GM23338 (cell line): ENCODE data around the gene ANO6.

Experiments
- CREB1 ChIP-seq: fragments of 250-450 bp; sonication (Bioruptor Pico); IDR thresholded peaks from 2 replicates; pipeline ENCODE4 v1.5.0; 2020; ENCODE audit warnings: low read depth, mild to moderate bottlenecking, moderate library complexity
- EZH2 ChIP-seq: fragments of 200-600 bp; sonication (generic); IDR thresholded peaks from one replicate; pipeline ENCODE4 v1.8.0; 2017; ENCODE audit warnings: antibody characterized with exemption, mild to moderate bottlenecking, low read depth; ENCODE audit not compliant: unreplicated experiment
- EZH2phosphoT487 ChIP-seq: fragments of 200-600 bp; sonication (generic); IDR thresholded peaks from one replicate; pipeline ENCODE4 v1.8.1; 2018; ENCODE audit warnings: antibody characterized with exemption; ENCODE audit not compliant: unreplicated experiment
- JUNB ChIP-seq: IDR thresholded peaks from one replicate; pipeline ENCODE4 v1.6.1; 2016; ENCODE audit warnings: antibody characterized with exemption; ENCODE audit not compliant: unreplicated experiment
- POLR2AphosphoS5 ChIP-seq: IDR thresholded peaks from 2 replicates; pipeline ENCODE4 v1.6.1; 2016; ENCODE audit warnings: antibody characterized with exemption, low read depth
- STAT1 ChIP-seq: IDR thresholded peaks from one replicate; pipeline ENCODE4 v1.6.1; 2016; ENCODE audit warnings: antibody characterized with exemption; ENCODE audit not compliant: unreplicated experiment
- ZNF114 ChIP-seq: fragments of 250-450 bp; sonication (Bioruptor Pico); IDR thresholded peaks from 2 replicates; pipeline ENCODE4 v1.5.0; 2020; ENCODE audit warnings: mild to moderate bottlenecking, moderate library complexity
- ZNF331 ChIP-seq: fragments of 250-450 bp; sonication (Bioruptor Pico); IDR thresholded peaks from 2 replicates; pipeline ENCODE4 v1.5.0; 2020; ENCODE audit warnings: low read depth, mild to moderate bottlenecking, moderate library complexity
- TF ChIP-seq, protein P1 (sequence below), 2 experiments: fragments of 200-600 bp in 1 of 2; sonication (generic) in 1 of 2; conservative IDR thresholded peaks; 2 replicates each; pipeline versions ENCODE4 v1.5.1 to v1.6.1; 2016 to 2017; ENCODE audit warnings: antibody characterized with exemption in 2 of 2, low read depth in 2 of 2, mild to moderate bottlenecking in 2 of 2, moderate library complexity in 1 of 2
- TF ChIP-seq, protein P2 (sequence below): IDR thresholded peaks from one replicate; pipeline ENCODE4 v1.6.1; 2018; ENCODE audit warnings: antibody characterized with exemption; ENCODE audit not compliant: unreplicated experiment
- TF ChIP-seq, protein P3 (sequence below): fragments of 250-450 bp; sonication (Bioruptor Pico); IDR thresholded peaks from 2 replicates; pipeline ENCODE4 v1.5.0; 2020; ENCODE audit warnings: mild to moderate bottlenecking, moderate library complexity
- TF ChIP-seq, protein P4 (sequence below): IDR thresholded peaks from 2 replicates; pipeline ENCODE4 v1.6.1; 2016; ENCODE audit warnings: antibody characterized with exemption

DNA sequence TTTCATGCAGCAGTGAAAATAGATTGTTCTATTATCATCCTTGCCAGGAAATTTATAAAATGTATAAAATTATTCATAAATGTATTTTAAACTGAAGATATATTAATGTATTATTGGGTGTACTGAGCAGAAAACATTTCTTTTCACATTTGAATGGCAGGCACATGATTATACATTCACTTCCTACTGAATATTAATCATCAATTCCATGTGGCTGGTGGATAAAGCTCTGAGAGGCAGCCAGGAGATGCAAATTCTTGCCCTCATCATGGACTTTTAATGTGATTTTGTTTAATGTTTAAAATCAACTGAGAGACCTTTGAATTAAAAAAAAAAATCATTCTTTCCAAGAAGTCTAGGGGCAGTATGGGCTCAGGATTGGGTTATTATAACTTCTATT, 40.8 kb downstream of the ANO6 start:
- TF ChIP-seq, protein P1, sequence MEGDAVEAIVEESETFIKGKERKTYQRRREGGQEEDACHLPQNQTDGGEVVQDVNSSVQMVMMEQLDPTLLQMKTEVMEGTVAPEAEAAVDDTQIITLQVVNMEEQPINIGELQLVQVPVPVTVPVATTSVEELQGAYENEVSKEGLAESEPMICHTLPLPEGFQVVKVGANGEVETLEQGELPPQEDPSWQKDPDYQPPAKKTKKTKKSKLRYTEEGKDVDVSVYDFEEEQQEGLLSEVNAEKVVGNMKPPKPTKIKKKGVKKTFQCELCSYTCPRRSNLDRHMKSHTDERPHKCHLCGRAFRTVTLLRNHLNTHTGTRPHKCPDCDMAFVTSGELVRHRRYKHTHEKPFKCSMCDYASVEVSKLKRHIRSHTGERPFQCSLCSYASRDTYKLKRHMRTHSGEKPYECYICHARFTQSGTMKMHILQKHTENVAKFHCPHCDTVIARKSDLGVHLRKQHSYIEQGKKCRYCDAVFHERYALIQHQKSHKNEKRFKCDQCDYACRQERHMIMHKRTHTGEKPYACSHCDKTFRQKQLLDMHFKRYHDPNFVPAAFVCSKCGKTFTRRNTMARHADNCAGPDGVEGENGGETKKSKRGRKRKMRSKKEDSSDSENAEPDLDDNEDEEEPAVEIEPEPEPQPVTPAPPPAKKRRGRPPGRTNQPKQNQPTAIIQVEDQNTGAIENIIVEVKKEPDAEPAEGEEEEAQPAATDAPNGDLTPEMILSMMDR (conservative IDR thresholded peaks at IDR 0.05; ENCODE audit: low read depth in 2 of 2): no peak
- TF ChIP-seq EZH2 (no peak), POLR2AphosphoS5 (no peak), JUNB (no peak), EZH2phosphoT487 (no peak), ZNF331 (CRISPR knock-in tag) (no peak), STAT1 (no peak), CREB1 (CRISPR knock-in tag) (no peak), ZNF114 (CRISPR knock-in tag) (no peak)
- TF ChIP-seq, protein P2, sequence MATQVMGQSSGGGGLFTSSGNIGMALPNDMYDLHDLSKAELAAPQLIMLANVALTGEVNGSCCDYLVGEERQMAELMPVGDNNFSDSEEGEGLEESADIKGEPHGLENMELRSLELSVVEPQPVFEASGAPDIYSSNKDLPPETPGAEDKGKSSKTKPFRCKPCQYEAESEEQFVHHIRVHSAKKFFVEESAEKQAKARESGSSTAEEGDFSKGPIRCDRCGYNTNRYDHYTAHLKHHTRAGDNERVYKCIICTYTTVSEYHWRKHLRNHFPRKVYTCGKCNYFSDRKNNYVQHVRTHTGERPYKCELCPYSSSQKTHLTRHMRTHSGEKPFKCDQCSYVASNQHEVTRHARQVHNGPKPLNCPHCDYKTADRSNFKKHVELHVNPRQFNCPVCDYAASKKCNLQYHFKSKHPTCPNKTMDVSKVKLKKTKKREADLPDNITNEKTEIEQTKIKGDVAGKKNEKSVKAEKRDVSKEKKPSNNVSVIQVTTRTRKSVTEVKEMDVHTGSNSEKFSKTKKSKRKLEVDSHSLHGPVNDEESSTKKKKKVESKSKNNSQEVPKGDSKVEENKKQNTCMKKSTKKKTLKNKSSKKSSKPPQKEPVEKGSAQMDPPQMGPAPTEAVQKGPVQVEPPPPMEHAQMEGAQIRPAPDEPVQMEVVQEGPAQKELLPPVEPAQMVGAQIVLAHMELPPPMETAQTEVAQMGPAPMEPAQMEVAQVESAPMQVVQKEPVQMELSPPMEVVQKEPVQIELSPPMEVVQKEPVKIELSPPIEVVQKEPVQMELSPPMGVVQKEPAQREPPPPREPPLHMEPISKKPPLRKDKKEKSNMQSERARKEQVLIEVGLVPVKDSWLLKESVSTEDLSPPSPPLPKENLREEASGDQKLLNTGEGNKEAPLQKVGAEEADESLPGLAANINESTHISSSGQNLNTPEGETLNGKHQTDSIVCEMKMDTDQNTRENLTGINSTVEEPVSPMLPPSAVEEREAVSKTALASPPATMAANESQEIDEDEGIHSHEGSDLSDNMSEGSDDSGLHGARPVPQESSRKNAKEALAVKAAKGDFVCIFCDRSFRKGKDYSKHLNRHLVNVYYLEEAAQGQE: no peak
- TF ChIP-seq, protein P3, sequence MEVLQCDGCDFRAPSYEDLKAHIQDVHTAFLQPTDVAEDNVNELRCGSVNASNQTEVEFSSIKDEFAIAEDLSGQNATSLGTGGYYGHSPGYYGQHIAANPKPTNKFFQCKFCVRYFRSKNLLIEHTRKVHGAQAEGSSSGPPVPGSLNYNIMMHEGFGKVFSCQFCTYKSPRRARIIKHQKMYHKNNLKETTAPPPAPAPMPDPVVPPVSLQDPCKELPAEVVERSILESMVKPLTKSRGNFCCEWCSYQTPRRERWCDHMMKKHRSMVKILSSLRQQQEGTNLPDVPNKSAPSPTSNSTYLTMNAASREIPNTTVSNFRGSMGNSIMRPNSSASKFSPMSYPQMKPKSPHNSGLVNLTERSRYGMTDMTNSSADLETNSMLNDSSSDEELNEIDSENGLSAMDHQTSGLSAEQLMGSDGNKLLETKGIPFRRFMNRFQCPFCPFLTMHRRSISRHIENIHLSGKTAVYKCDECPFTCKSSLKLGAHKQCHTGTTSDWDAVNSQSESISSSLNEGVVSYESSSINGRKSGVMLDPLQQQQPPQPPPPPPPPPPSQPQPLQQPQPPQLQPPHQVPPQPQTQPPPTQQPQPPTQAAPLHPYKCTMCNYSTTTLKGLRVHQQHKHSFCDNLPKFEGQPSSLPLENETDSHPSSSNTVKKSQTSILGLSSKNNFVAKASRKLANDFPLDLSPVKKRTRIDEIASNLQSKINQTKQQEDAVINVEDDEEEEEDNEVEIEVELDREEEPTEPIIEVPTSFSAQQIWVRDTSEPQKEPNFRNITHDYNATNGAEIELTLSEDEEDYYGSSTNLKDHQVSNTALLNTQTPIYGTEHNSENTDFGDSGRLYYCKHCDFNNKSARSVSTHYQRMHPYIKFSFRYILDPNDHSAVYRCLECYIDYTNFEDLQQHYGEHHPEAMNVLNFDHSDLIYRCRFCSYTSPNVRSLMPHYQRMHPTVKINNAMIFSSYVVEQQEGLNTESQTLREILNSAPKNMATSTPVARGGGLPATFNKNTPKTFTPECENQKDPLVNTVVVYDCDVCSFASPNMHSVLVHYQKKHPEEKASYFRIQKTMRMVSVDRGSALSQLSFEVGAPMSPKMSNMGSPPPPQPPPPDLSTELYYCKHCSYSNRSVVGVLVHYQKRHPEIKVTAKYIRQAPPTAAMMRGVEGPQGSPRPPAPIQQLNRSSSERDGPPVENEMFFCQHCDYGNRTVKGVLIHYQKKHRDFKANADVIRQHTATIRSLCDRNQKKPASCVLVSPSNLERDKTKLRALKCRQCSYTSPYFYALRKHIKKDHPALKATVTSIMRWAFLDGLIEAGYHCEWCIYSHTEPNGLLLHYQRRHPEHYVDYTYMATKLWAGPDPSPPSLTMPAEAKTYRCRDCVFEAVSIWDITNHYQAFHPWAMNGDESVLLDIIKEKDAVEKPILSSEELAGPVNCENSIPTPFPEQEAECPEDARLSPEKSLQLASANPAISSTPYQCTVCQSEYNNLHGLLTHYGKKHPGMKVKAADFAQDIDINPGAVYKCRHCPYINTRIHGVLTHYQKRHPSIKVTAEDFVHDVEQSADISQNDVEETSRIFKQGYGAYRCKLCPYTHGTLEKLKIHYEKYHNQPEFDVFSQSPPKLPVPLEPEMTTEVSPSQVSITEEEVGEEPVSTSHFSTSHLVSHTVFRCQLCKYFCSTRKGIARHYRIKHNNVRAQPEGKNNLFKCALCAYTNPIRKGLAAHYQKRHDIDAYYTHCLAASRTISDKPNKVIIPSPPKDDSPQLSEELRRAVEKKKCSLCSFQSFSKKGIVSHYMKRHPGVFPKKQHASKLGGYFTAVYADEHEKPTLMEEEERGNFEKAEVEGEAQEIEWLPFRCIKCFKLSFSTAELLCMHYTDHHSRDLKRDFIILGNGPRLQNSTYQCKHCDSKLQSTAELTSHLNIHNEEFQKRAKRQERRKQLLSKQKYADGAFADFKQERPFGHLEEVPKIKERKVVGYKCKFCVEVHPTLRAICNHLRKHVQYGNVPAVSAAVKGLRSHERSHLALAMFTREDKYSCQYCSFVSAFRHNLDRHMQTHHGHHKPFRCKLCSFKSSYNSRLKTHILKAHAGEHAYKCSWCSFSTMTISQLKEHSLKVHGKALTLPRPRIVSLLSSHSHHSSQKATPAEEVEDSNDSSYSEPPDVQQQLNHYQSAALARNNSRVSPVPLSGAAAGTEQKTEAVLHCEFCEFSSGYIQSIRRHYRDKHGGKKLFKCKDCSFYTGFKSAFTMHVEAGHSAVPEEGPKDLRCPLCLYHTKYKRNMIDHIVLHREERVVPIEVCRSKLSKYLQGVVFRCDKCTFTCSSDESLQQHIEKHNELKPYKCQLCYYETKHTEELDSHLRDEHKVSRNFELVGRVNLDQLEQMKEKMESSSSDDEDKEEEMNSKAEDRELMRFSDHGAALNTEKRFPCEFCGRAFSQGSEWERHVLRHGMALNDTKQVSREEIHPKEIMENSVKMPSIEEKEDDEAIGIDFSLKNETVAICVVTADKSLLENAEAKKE (CRISPR knock-in tag): no peak
- TF ChIP-seq, protein P4, sequence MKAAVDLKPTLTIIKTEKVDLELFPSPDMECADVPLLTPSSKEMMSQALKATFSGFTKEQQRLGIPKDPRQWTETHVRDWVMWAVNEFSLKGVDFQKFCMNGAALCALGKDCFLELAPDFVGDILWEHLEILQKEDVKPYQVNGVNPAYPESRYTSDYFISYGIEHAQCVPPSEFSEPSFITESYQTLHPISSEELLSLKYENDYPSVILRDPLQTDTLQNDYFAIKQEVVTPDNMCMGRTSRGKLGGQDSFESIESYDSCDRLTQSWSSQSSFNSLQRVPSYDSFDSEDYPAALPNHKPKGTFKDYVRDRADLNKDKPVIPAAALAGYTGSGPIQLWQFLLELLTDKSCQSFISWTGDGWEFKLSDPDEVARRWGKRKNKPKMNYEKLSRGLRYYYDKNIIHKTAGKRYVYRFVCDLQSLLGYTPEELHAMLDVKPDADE: no peak
